T47D (cell line): Measurements from ENCODE around the gene CD163.

Experiments used
- DNase-seq, 2 experiments: peaks; one replicate each; pipeline versions ENCODE4 v3.0.0 to v3.0.0-alpha.2; 2011 to 2012; ENCODE audit warnings: low read depth in 1 of 2, low spot score in 1 of 2
- JUND ChIP-seq: IDR thresholded peaks from 2 replicates; pipeline ENCODE4 v1.6.1; 2012; ENCODE audit warnings: low read depth
- in situ Hi-C: cut with HindIII; loops from 2 replicates; pipeline ENCODE4 v1.10.0; 2016; ENCODE audit warnings: low sequenced_read_pairs, low pct_unique_long_range_greater_than_20kb

Gene CD163

GRCh38 chr12:7493006-7493405, 10.6 kb downstream of the CD163 start:
- no peak for TF ChIP-seq JUND
- in situ Hi-C loops, result no loop called here
- no peak for DNase-seq

GRCh38 chr12:7486512-7486911, 17.1 kb downstream of the CD163 start:
- in situ Hi-C loops, result no loop called here
- TF ChIP-seq JUND, result no peak

GRCh38 chr12:7485095-7485494, 18.5 kb downstream of the CD163 start:
- in situ Hi-C loops, result no loop called here
- no peak for DNase-seq
- TF ChIP-seq JUND, result no peak

More at GRCh38 chr12:7486512-7486911, 17.1 kb downstream of the CD163 start:
- DNase-seq, result no peak

- TF ChIP-seq JUND, result no peak
- DNase-seq, result no peak
- in situ Hi-C loops, result no loop called here
Observed at GRCh38 chr12:7483343-7483742, 20.2 kb downstream of the CD163 start.

- DNase-seq, result no peak
- no peak for TF ChIP-seq JUND
- in situ Hi-C loops, result no loop called here
Observed at GRCh38 chr12:7479771-7480170, 23.8 kb downstream of the CD163 start.

GRCh38 chr12:7472060-7472459, 31.5 kb downstream of the CD163 start:
- TF ChIP-seq JUND, result no peak
- in situ Hi-C loops, result no loop called here

GRCh38 chr12:7460375-7461259, 43.0 kb downstream of the CD163 start:
- no peak for TF ChIP-seq JUND
- DNase-seq, result peak; percentile 7 to 38
- in situ Hi-C loops, result no loop called here

More at GRCh38 chr12:7472060-7472459, 31.5 kb downstream of the CD163 start:
- DNase-seq, result no peak

- TF ChIP-seq JUND, result no peak
- in situ Hi-C loops, result no loop called here
- no peak for DNase-seq
Observed at GRCh38 chr12:7459973-7460372, 43.6 kb downstream of the CD163 start.

- TF ChIP-seq JUND, result no peak
- in situ Hi-C loops, result no loop called here
- DNase-seq, result no peak
Observed at GRCh38 chr12:7451756-7452155, 51.8 kb downstream of the CD163 start.

- TF ChIP-seq JUND, result no peak
- in situ Hi-C loops, result no loop called here
- no peak for DNase-seq
Observed at GRCh38 chr12:7450667-7451066, 52.9 kb downstream of the CD163 start.

- DNase-seq, result no peak
- in situ Hi-C loops, result no loop called here
- no peak for TF ChIP-seq JUND
Observed at GRCh38 chr12:7448099-7448498, 55.5 kb downstream of the CD163 start.

- no peak for DNase-seq
- no peak for TF ChIP-seq JUND
- in situ Hi-C loops, result no loop called here
Observed at GRCh38 chr12:7444537-7444936, 59.0 kb downstream of the CD163 start.

- no peak for DNase-seq
- in situ Hi-C loops, result no loop called here
- TF ChIP-seq JUND, result no peak
Observed at GRCh38 chr12:7444076-7444475, 59.5 kb downstream of the CD163 start, which contains the start of gene CD163L1. CD163L1 (minus strand) TSS chr12:7444153; CDS start chr12:7444127, 26 bp downstream.
